BJ (cell line): ENCODE results near the gene CDC42BPB. TPM values are rescaled to one million over a fixed set of nuclear protein-coding genes. Genes with fewer than 3 reads are reported as not detected.

Experiments used
- CTCF ChIA-PET: fragments of 350-600 bp; formaldehyde crosslinking; extraction: SDS; loops from one replicate; lab custom pipeline; 2021; ENCODE audit warnings: antibody characterized with exemption, inconsistent platforms; lab: Yijun Ruan, JAX
- POLR2A ChIA-PET: fragments of 300-600 bp; sonication (Branson Sonifier 250); formaldehyde crosslinking; extraction: SDS; loops from one replicate; lab custom pipeline; 2021; ENCODE audit warnings: antibody characterized with exemption; lab: Charles Lee
- DNase-seq: peaks from one replicate; pipeline ENCODE4 v3.0.0-alpha.2; 2011; ENCODE audit warnings: low read depth
- H3K27me3 ChIP-seq: 2 replicates; pipeline ENCODE4 v1.6.0; 2011; ENCODE audit warnings: low read length; ENCODE audit not compliant: control insufficient read depth, insufficient read depth
- H3K36me3 ChIP-seq: 2 replicates; pipeline ENCODE4 v1.5.1; 2011; ENCODE audit warnings: low read length; ENCODE audit not compliant: control insufficient read depth, insufficient read depth
- H3K4me3 ChIP-seq: 2 replicates; pipeline ENCODE4 v1.5.1; 2011; ENCODE audit warnings: low read depth, mild to moderate bottlenecking, control low read depth, low read length
- polyA plus RNA-seq: library from polyadenylated mRNA; depleted of rRNA; stranded (reverse); fragments of >200 nt; gene quantifications from 2 replicates; pipeline ENCODE4 v1.2.3, GENCODE V29; 2011
- TF ChIP-seq, protein P1 (sequence below): IDR thresholded peaks from 2 replicates; pipeline ENCODE4 v1.5.1; 2011; ENCODE audit warnings: low read depth, mild to moderate bottlenecking, control low read depth, inconsistent platforms, low read length, moderate library complexity; ENCODE audit not compliant: insufficient read depth

CDC42BPB gene
- polyA plus RNA-seq, 1 experiment: 66.5 TPM

DNA sequence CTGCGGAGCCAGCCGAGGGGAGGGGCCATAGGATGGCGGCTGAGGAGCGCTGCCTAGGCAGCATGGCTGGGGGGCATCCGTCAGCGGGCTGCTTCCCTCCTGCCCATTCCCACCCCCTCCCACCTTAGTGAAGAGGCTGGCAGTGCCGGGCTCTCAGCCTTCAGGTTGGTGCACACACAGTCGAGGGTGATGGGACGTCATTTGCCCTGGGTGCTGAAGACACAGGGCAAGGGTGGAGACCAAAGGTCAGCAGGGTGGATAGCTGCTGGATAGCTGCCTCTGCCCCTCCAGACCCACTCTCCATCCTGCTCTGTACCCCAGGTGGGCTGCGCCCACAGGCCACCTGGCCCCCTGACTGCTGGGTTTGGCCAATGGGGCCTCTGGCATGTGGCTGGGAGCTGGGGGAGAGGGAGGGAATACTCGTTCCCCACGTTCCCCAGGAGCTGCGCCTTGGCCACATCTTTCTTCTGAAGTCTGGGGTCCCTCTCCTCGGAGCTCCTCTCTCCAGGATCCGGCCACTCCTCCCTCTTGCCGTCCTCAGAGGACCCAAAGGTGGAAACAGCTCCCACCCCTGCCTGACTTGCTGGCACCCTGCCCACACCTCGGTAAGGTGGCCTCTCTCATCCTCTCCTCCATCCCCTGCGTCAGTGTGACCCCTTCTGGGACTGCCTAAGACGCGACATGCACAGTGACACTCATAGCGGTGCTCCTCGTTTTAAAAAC lies 11.2 kb upstream of the CDC42BPB start:
- ChIA-PET CTCF (interaction anchor here (0.6 to 1.2 kb wide), 4 partner anchors 10 to 224 kb away, joined by 3 to 6 read pairs (median 4); no protein-coding TSS in a partner anchor), POLR2A (no interaction called here)
- no peak for DNase-seq
- Histone ChIP-seq H3K27me3 (no peaks in the 10 kb centered on the region), H3K36me3 (no peaks in the 10 kb centered on the region), H3K4me3 (no peak overlapping the region)
- TF ChIP-seq, protein P1, sequence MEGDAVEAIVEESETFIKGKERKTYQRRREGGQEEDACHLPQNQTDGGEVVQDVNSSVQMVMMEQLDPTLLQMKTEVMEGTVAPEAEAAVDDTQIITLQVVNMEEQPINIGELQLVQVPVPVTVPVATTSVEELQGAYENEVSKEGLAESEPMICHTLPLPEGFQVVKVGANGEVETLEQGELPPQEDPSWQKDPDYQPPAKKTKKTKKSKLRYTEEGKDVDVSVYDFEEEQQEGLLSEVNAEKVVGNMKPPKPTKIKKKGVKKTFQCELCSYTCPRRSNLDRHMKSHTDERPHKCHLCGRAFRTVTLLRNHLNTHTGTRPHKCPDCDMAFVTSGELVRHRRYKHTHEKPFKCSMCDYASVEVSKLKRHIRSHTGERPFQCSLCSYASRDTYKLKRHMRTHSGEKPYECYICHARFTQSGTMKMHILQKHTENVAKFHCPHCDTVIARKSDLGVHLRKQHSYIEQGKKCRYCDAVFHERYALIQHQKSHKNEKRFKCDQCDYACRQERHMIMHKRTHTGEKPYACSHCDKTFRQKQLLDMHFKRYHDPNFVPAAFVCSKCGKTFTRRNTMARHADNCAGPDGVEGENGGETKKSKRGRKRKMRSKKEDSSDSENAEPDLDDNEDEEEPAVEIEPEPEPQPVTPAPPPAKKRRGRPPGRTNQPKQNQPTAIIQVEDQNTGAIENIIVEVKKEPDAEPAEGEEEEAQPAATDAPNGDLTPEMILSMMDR: no peak

DNA sequence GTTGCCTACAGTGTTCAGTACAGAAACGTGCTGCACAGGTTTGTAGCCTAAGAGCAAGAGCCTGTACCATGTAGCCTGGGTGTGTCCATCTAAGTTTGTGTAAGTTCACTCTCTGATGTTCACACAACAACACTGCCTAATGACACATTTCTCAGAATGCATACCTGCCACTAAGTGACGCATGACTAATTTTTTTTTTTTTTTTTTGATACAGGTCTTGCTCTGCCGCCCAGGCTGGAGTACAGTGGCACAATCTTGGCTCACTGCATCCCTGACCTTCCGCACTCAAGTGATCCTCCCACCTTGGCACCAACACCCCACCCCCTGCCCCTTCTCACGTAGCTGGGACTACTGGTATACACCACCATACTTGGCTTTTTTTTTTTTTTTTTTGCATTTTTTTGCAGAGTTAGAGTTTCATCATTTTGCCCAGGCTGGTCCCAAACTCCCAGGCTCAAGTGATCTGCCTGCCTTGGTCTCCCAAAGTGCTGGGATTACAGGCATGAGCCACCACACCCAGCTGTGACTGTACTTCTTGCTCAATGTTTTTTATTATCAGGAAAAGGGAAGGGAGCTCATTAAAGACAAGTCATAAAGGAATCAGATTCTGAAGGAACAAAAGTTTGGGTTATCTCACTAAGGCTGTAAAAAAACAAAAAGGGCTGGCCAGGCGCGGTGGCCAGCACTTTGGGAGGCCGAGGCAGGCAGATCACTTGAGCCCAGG lies 10.0 kb upstream of the CDC42BPB start:
- no peaks in the 10 kb centered on the region for H3K36me3 ChIP-seq
- H3K27me3 ChIP-seq: no peaks in the 10 kb centered on the region
- TF ChIP-seq, protein P1: no peak
- no peak overlapping the region for H3K4me3 ChIP-seq
- CTCF ChIA-PET: interaction anchor here (1.0 kb wide), 1 partner anchor 9 kb away, joined by 3 read pairs; no protein-coding TSS in a partner anchor
- peak; percentile 78 for DNase-seq
- POLR2A ChIA-PET: interaction anchor here (0.7 to 1.0 kb wide), 2 partner anchors 10 to 11 kb away, joined by 3 to 10 read pairs; partner anchors contain the start of gene CDC42BPB

GRCh38 chr14:103066399-103066798 lies 9.1 kb upstream of the CDC42BPB start:
- ChIA-PET POLR2A (no interaction called here), CTCF (no interaction called here)
- no peak for DNase-seq
- no peak overlapping the region for H3K4me3 ChIP-seq
- H3K27me3 ChIP-seq: no peaks in the 10 kb centered on the region
- TF ChIP-seq, protein P1: no peak
- H3K36me3 ChIP-seq: no peaks in the 10 kb centered on the region

- H3K4me3 ChIP-seq: no peak overlapping the region
- no peak for DNase-seq
- TF ChIP-seq, protein P1: no peak
- ChIA-PET CTCF (interaction anchor here (1.0 kb wide), 1 partner anchor 9 kb away, joined by 4 read pairs; no protein-coding TSS in a partner anchor), POLR2A (no interaction called here)
- H3K36me3 ChIP-seq: no peaks in the 10 kb centered on the region
- H3K27me3 ChIP-seq: no peaks in the 10 kb centered on the region
Measured at GRCh38 chr14:103065861-103066260, 8.5 kb upstream of the CDC42BPB start.

DNA sequence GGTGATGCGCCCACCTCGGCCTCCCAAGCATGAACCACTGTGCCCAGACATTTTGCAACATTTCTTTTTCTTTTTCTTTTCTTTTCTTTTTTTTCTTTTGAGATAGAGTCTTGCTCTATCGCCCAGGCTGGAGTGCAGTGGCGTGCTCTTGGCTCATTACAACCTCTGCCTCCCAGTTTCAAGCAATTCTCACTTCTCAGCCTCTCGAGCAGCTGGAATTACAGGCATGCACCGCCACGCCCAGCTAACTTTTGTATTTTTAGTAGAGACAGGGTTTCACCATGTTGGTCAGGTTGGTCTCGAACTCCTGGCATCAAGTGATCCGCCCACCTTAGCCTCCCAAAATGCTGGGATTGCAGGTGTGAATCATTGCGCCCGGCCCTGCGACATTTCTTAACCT lies 7.6 kb upstream of the CDC42BPB start:
- DNase-seq: no peak
- ChIA-PET CTCF (interaction anchor here (0.7 to 1.0 kb wide), 2 partner anchors 9 to 48 kb away, joined by 3 to 4 read pairs; no protein-coding TSS in a partner anchor), POLR2A (interaction anchor here (0.7 kb wide), 1 partner anchor 12 kb away, joined by 9 read pairs; no protein-coding TSS in a partner anchor)
- Histone ChIP-seq H3K36me3 (no peaks in the 10 kb centered on the region), H3K4me3 (no peak overlapping the region), H3K27me3 (no peaks in the 10 kb centered on the region)
- TF ChIP-seq, protein P1: no peak
